Stimulated activated CD8-positive, alpha-beta memory T cell treated with anti-CD3 and anti-CD28 coated beads, Interleukin-7, amount 100 ng/mL, for 1 hour (primary cell): ENCODE measurements around the gene CHRNA4.

ENCODE experiments used
- DNase-seq, 2 donors: peaks; one replicate each; pipeline ENCODE4 v3.0.0-alpha.2; 2020; ENCODE audit warnings: low read depth in 2 of 2

Gene CHRNA4

GRCh38 chr20:63363981-63364561, 2.9 kb upstream of the CHRNA4 start:
- DNase-seq, result no peak

- no peak for DNase-seq
Measured at GRCh38 chr20:63363013-63363957, 2.1 kb upstream of the CHRNA4 start.

- DNase-seq, result no peak
Measured at GRCh38 chr20:63362436-63363009, 1.4 kb upstream of the CHRNA4 start.

GRCh38 chr20:63361519-63362435, 628 bp upstream of the CHRNA4 start:
- DNase-seq, result no peak

GRCh38 chr20:63359937-63360849, 956 bp downstream of the CHRNA4 start:
- no peak for DNase-seq

GRCh38 chr20:63359164-63359934, 1.8 kb downstream of the CHRNA4 start:
- DNase-seq, result no peak

GRCh38 chr20:63357921-63358905, 2.9 kb downstream of the CHRNA4 start:
- DNase-seq, result no peak

GRCh38 chr20:63356931-63357879, 3.9 kb downstream of the CHRNA4 start:
- DNase-seq, result no peak

- no peak for DNase-seq
Measured at GRCh38 chr20:63356511-63356910, 4.6 kb downstream of the CHRNA4 start.

GRCh38 chr20:63355781-63356295, 5.3 kb downstream of the CHRNA4 start:
- DNase-seq, result no peak

- DNase-seq, result no peak
Measured at GRCh38 chr20:63354636-63355350, 6.4 kb downstream of the CHRNA4 start.

GRCh38 chr20:63352811-63353221, 8.3 kb downstream of the CHRNA4 start:
- no peak for DNase-seq

GRCh38 chr20:63351811-63352591, 9.1 kb downstream of the CHRNA4 start:
- DNase-seq, result no peak

- DNase-seq, result no peak
Measured at GRCh38 chr20:63351326-63351700, 9.8 kb downstream of the CHRNA4 start.

- no peak for DNase-seq
Measured at GRCh38 chr20:63350597-63351325, 10.4 kb downstream of the CHRNA4 start.
